Measurements from ENCODE around the gene PRIM2.
"Not testable (repeated sequence)": the region's sequence is repeated elsewhere in the genome, so short reads cannot be mapped to it uniquely, and the experiment has no call there.

The PRIM2 gene

DNA sequence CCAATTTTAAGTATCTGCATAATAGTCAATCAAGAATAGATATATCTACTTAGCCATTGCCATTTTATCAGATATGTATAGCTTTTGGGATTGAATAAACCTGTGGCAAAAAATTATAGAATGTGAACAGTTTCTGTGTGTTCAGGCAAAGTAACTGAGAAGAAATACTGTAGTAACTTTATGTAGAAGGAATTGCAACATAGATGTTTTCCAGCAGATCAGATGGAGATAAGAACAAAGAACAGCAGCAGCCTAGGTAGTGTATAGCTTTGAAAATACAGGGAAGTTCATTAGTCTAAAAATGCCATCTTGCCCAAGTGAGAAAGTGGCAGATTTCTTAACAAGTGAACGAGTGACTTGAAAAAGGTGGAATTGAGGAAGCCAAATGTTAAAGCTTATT, 197.7 kb downstream of the PRIM2 start:
- not testable (repeated sequence) for DNase-seq

DNA sequence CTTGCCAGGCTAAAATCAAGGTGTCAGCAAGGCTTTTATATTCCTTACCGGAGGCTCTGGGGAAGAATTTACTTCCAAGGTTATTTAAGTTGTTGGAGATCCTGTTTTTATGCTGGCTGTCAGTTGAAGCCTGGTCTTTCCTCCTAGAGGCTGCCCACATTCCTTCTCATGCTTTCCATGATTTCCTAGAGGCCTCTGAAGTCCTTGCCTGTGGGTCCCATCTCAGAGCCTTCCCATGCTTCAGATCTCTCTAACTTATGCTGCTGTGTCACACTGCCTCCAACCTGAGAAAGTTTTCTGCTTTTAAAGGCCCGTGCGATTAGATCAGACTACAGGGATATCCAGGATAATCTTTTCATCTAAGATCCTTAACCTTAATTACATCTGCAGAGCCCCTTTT, 198.4 kb downstream of the PRIM2 start:
- DNase-seq, result not testable (repeated sequence)

DNA sequence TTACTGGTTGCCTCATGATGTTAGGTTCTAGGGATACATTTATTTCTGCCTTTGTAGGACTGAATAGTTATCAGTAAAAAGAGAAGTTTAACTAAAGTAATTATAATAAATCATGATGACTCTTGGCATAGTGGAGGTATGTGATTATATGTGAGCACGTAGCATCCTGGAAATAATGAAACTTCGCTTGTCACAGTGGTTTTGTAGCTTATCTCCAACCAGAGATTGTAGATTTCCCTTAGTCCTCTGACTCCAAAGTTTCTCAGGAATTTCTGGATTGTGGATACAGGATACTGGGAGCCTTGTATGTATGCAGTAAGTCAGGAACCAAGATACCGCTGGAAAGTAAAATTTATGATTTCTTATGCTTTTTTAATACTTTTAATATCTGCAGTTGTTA, 199.3 kb downstream of the PRIM2 start:
- DNase-seq, result not testable (repeated sequence)

DNA sequence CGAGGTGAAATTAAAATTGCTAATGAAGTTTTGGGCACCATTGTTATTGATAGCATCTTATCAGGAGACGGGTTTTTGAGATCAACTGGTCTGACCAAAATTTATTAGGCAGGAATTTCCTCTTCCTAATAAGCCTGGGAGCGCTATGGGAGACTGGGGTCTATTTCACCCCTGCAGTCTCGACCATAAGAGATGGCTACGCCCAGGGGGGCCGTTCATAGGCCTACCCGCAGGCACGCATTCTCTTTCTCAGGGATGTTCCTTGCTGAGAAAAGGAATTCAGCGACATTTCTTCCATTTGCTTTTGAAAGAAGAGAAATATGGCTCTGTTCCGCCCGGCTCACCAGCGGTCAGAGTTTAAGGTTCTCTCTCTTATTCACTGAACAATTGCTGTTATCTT, 201.8 kb downstream of the PRIM2 start:
- not testable (repeated sequence) for DNase-seq

DNA sequence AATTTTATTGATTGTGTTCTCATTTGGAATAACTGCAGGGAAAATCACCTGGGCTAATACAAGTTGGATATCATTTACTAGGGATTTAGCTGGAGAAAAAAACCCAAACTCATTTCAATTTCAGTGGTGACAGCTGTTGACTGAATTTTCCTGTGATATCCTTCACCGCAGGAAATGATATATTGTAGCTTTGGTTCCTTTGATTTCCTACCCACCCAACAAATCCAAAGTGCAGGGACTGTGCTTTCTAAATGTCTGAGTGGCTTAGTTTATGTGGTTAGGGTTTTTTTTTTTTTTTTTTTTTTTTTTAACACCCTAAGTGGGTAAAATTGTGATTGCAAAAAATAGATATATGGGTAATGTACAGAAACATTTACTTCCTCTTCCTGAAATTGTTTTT, 203.7 kb downstream of the PRIM2 start:
- not testable (repeated sequence) for DNase-seq

DNA sequence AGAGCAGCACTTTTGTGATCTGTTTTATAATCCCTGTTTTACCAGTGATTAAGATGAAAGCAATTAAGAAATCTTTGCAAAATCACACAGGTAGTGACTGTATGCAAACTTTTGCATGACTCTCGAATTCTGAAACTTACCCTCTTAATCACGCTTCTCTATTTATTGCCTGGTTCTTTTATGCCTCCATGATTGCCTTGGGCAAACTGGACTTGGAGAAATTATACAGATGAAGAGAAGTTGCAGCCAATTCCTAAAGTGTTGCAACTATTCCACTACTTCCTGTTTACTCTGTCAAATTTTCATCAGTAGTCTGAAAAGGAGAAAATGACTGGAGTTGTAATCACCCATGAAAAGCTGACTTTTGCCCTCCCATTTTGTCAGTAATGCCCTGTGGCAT, 205.8 kb downstream of the PRIM2 start:
- not testable (repeated sequence) for DNase-seq

DNA sequence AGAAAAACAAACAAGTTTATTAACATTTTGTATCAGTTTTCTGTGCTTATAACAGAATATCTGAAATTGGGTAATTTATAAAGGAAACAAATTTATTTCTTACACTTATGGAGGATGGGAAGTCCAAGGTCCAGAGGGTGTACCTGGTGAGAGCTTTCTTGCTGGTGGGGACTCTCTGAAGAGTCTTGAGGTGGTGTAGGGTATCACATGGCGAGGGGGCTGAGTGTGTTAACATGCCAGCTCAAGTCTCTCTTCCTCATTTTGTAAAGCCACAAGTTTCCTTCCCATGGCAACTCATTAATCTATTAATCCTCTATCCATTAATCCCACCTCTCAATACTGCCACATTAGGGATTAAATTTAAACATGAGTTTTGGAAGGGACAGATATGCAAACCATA, 212.3 kb downstream of the PRIM2 start:
- DNase-seq, result not testable (repeated sequence)

DNA sequence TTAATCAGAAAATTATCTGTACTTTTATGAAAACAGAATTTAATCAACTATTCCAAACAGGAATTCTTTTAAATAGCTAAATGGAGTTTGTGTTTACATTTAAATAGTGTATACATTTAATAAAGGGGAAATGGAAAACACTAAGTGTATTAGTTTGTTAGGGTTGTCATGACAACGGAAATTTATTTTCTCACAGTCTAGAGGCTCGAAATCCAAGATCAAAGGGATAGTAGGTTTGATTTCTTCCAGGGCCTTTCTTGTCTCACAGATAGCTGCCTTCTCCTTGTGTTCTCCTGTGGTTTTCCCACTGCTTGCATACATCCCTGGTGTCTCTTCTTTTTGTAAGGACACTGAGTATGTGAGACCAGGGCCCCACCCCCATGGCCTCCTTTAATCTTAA, 215.2 kb downstream of the PRIM2 start:
- not testable (repeated sequence) for DNase-seq

DNA sequence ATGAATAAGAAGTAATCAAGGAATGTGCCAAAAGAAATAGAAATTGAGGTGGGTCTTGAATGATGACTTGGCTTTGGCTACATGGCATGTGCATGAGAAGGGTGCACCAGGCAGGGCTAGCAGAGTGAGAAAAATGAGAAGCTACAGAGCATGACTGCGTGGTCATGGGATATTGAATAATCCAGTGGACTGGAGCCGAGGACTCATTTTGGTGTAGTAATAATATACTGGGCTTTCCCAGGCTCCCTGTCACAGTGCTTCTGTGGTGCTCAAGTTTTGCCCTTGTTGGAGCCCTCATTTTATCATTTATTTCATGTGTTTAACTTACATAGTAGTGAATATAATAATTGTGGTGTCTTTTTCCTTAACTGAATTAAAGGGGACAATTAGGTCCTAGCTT, 217.7 kb downstream of the PRIM2 start:
- DNase-seq, result not testable (repeated sequence)

DNA sequence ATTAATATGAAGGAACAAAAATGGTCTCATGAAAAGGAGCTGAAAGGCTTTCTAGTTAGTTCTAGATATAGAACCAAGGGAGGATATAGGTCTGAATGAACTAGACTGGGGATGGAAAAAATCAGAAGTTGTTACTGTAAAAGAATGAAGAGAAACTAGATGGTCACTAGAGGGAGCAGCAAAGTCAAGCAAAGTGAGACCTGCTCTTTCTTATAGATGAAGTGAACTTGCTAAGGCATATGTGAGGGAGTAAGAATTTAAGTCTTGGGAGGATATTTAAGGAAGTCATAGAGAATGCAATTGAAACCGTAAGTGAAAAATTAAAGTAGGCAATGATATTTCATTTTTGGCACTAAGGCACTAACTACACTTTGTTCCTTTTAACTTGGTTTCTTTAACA, 218.6 kb downstream of the PRIM2 start:
- DNase-seq, result not testable (repeated sequence)

DNA sequence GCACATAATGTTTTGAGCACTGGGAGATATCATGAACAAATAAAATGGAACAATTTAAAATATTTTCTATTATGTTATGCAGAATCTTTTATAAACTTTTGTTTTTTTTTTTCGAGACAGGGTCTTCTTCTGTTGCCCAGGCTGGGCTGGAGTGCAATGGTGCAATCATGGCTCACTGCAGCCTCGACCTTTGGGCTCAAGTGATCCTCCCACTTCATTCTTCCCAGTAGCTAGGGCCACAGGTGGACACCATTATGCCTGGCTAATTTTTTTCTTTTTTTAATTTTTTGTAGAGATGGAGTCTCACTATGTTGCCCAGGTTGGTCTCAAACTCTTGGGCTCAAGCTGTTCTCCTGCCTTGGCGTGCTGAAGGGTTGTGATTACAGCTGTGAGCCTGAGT, 220.5 kb downstream of the PRIM2 start:
- DNase-seq, result not testable (repeated sequence)

DNA sequence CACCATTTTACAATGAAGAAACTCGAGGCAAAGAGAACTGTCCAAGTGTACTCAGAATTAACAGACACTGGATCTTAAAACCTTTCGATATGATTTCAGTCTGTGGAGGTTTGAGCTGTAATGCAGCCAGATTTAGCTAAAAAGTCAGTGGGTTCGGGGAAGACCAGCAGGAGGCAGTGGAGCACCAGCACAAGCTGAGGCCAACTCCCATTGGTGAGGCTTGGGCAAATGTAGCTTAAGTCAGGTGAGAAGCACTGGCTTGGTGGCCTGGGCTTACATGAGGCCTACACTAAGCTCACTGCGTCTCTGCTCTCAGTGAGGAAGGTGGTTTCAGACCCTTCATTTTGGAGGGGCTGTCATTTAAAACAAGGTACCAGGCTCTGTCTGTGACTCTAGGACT, 234.5 kb downstream of the PRIM2 start:
- not testable (repeated sequence) for DNase-seq

DNA sequence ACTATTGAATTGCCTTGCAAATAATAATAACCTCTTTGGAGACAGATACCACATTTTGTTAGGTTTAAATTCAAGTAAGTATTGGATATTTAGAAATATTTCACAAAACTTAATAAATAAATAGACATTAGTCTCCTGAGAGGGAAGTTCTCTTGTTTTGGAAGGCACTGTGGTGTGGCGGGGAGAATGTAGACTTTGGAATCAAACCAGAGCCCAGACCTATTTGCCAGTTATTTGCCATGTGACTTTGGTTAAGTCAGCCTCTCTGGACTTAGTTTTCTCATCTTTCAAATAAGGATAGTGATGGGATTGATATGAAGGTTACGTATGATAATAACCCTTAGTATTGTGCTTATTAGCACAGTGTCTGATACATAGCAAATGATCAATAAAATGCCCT, 240.4 kb downstream of the PRIM2 start:
- not testable (repeated sequence) for DNase-seq

DNA sequence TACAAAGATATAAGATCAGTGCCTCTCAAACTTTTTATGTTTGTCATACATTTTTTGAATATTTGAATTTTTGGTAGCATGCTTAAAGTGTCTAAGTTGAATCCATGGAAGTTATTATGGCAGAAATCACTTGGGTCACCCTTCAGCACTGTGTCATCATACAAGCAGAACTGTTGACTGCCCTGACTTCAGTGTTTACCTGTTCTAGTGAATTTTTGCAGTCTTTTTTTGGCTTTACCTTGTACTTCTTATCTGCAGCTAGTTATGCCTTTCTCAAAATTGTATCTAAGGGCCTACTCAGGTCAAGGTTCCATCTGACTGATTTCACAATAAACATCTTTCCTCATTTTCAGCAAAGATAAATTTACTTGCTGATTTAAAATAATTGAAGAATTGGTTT, 241.7 kb downstream of the PRIM2 start:
- not testable (repeated sequence) for DNase-seq

DNA sequence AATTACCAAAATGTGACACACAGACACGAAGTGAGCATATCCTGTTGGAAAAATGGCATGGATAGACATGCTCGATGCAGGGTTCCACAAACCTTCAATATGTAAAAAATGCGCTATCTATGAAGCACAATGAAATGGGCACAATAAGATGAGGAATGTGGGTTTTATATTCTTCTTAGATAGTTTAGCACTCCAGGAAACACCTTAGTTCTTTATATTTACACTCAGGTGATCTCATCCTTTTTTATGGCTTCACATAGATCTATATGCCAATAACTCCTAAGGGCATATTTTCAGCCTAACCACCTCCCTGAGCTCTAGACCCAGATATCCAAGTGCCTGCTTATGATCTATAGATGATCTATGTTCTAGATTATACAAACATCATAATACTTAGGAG, 244.8 kb downstream of the PRIM2 start:
- not testable (repeated sequence) for DNase-seq

DNA sequence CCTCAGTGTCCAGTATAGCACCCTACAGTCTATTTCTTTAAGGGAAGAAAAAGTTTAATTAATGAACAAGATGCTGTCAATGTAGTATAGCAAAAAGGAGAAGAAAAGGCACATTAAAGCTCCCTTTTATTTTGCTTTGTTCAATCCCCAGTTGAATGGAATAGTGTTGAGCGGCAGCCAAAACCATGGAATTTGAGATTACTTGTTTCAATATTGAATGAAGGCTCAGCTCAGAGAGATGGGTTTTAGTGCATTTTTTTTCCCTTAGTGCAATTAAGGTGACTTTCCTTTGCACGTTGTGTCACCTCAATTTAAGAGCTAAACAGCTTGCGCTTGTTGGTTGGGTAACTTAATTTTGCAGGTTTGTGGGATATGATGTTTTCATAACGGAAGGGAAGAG, 254.7 kb downstream of the PRIM2 start:
- not testable (repeated sequence) for DNase-seq

DNA sequence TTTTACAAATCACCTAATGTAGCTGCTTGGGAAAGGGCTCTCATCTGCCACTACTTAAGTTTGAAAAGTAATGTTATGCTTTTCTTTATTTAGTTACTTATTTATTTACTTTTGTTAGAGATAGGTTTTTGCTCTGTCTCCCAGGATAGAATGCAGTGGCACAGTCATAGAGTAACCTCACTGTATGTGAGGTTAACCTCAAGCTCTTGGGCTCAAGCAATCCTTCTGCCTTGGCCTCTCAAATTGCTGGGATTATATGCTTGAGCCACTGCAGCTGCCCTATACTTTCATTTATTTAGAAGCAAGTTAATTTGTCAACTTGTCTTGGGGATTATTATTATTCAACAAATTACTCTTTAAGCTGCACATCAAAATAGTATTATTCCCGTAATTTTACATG, 255.4 kb downstream of the PRIM2 start:
- not testable (repeated sequence) for DNase-seq

DNA sequence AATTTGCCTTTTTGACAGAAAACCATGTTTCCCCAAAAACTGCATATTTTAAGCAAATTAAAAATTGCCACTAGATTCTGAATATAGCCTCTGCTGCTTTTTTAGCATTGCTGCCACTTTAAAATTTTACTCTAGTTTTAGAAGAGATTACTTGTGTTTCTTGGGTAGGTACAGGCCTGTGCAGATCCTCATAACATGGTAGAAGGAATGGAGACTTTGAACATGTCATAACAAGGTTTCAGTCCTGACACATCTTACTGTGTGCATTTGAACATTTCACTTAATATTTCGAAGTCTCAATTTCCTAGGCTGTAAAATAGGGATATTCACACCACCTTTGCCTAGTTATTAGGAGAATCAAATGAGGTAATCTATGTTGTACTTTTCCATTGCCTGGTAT, 259.6 kb downstream of the PRIM2 start:
- not testable (repeated sequence) for DNase-seq

DNA sequence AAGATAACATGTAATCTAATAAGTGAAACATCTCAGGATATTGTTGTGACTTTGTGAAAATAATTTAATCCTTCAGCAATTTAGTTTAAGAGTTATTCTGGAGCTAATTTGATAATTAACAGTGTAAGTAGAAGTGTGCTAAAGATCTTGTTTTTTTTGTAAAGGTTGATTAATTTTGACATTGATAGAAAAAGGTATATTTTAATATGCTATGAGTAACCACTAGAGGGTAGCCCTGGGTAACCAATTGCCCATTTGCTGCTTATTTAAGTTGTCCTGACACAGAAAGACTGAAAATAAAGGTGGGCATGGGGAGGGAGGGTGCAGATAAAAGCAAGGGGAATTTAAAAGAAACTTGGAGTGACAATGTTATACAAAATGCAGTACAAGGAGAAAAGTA, 262.1 kb downstream of the PRIM2 start:
- DNase-seq, result not testable (repeated sequence)

DNA sequence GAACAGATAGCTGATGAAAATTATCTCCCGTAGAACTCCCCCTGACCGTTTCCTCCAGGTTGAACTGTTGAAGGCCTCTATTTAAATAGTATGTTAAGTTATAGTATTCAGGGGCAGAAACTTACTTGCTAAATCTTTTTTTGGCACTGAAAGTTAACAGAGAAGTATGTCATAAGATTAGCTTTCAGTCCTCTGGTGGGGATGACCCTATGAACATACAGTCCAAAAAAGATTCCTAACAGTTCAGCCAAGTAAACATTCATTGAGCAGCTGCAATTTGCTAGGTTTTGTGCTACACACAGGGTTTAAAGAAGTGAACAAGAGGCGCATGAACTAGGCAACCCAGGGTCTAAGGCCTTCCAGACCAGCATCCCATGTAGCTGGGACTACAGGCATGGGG, 264.2 kb downstream of the PRIM2 start:
- DNase-seq, result not testable (repeated sequence)

DNA sequence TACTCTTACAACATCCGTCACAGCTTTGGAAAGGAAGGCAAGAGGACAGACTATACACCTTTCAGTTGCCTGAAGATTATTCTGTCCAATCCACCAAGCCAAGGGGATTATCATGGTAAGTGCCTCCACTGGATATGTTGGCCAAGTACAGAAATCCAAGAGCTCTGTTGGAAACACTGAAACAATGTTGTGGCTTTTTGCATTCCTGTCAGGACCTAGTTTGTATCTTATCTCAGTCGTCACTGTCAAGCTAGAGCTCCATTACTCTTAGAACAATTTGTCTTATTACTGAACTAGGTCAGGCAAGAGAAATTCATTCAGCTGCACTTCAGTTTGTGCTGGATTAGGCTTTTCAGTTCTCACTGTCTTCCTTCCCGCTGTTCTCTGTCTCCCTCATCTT, 283.7 kb downstream of the PRIM2 start:
- not testable (repeated sequence) for DNase-seq

DNA sequence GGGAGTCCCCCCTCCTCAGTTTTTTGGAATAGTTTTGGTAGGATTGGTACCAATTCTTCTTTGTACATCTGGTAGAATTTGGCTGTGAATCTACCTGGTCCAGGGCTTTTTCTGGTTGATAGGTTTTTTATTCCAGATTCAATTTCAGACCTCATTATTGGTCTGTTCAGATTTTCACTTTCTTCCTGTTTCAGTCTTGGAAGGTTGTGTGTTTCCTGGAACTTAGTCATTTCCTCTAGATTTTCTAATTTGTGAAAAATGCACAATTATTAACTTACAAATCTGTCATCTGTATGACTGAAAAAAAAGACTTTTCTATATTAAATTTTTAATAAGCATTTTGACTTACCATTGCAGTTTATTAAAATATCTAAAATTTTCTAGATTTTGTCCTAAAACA, 287.9 kb downstream of the PRIM2 start:
- DNase-seq, result not testable (repeated sequence)

DNA sequence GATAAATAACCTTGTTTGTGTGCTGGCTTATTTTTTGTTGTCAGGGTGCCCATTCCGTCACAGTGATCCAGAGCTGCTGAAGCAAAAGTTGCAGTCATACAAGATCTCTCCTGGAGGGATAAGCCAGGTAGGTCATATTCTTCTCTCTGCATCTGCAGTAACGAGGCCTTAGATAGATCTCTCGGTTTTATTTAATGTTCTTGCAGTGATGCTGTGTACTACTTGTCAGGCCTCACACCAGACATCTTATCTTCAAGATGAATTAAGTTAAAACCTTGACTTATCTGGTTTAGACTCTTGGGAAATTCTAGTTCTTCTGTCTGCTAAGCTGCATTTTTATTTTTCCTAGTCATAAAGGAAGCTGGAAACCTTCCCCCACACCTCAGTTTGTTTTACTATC, 288.9 kb downstream of the PRIM2 start:
- DNase-seq, result not testable (repeated sequence)

DNA sequence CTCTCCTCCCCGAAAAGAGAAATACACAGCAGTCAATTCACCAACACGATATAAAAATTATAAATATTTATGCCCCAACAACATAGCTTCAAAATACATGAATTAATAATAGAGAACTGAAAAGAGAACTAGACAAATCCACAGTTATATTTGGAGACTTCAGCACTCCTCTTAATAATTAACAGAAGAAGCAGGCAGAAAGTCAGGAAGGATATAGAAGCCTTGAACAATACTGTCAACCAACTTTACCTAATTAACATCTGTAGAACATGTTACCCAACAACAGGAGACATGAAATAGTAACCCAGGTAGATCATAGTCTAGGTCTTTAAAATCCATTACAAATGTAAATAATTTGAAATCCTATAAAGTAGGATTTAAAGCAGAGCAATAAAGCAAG, 293.2 kb downstream of the PRIM2 start:
- DNase-seq, result not testable (repeated sequence)

DNA sequence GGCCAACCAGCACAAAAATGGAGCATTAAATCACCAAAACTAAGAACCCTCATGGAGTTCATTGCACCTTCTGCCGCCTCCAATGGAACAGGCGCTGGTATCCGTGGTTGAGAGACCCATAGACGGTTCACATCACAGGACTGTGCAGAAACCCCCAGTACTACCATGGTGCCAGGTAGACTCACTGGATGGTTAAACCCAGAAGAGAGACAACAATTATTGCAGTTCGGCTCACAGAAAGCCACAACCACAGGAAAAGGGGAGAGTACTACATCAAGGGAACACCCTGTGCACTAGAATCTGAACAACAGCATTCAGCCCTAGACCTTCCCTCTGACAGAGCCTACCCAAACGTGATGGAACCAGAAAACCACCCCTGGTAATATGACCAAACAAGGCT, 301.5 kb downstream of the PRIM2 start:
- not testable (repeated sequence) for DNase-seq

DNA sequence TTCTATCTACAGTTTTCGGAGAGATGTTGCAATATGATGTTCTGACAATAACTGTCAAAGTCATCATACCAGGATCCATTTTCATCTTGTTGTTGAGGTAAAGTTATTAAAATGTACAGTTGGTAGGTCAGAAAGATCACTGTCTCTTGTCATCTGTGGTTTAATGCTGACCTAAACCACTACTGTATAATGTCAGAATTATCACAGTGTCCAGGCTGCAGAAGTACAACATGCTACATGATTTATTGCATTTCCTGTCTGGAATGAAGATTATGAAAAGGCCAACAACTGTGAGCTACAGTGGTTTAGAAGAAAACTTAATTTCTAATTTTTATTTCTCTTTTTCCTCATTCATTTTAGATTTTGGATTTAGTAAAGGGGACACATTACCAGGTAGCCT, 314.3 kb downstream of the PRIM2 start:
- not testable (repeated sequence) for DNase-seq
